HepG2 (cell line): ENCODE results near the gene RNF123. TPM values are rescaled to one million over a fixed set of nuclear protein-coding genes. Genes with fewer than 3 reads are reported as not detected.

Experiments used
- ATRX ChIP-seq: sonication (generic); formaldehyde crosslinking; IDR thresholded peaks from 2 replicates; pipeline ENCODE4 v1.4.0; 2020; ENCODE audit warnings: missing genetic modification reagents, borderline replicate concordance
- CREB3 ChIP-seq: sonication (generic); formaldehyde crosslinking; IDR thresholded peaks from 2 replicates; pipeline ENCODE4 v1.5.0; 2020; ENCODE audit warnings: missing genetic modification reagents
- E2F2 ChIP-seq: sonication (generic); formaldehyde crosslinking; IDR thresholded peaks from 2 replicates; pipeline ENCODE4 v1.4.0; 2020; ENCODE audit warnings: missing genetic modification reagents, borderline replicate concordance
- HOXA5 ChIP-seq: sonication (generic); formaldehyde crosslinking; IDR thresholded peaks from 2 replicates; pipeline ENCODE4 v1.4.0; 2020; ENCODE audit warnings: missing genetic modification reagents
- NR2F6 ChIP-seq, 2 experiments: IDR thresholded peaks; 2 replicates each; pipeline ENCODE4 v1.6.1; 2016; ENCODE audit warnings: antibody characterized with exemption in 1 of 2, mild to moderate bottlenecking in 1 of 2
- POGK ChIP-seq: sonication (generic); formaldehyde crosslinking; conservative IDR thresholded peaks from 2 replicates; pipeline ENCODE4 v1.8.0; 2022; ENCODE audit warnings: mild to moderate bottlenecking, moderate library complexity, missing genetic modification reagents
- RFX5 ChIP-seq: IDR thresholded peaks from 2 replicates; pipeline ENCODE4 v1.6.1; 2011; ENCODE audit warnings: low read depth, low read length, improper control_type of control experiment
- ZFP41 ChIP-seq: sonication (generic); formaldehyde crosslinking; IDR thresholded peaks from 2 replicates; pipeline ENCODE4 v1.4.0; 2020; ENCODE audit warnings: mild to moderate bottlenecking, missing genetic modification reagents, borderline replicate concordance
- ZMYM3 ChIP-seq: sonication (generic); formaldehyde crosslinking; IDR thresholded peaks from 2 replicates; pipeline ENCODE4 v1.5.1; 2020; ENCODE audit warnings: mild to moderate bottlenecking, missing genetic modification reagents
- ZNF318 ChIP-seq: sonication (generic); formaldehyde crosslinking; IDR thresholded peaks from 2 replicates; pipeline ENCODE4 v1.4.0; 2020; ENCODE audit warnings: mild to moderate bottlenecking, missing genetic modification reagents
- ZNF530 ChIP-seq: sonication (generic); formaldehyde crosslinking; IDR thresholded peaks from 2 replicates; pipeline ENCODE4 v1.5.0; 2020; ENCODE audit warnings: low read depth, mild to moderate bottlenecking, missing genetic modification reagents
- ZNF569 ChIP-seq: sonication (generic); formaldehyde crosslinking; IDR thresholded peaks from 2 replicates; pipeline ENCODE4 v1.5.0; 2020; ENCODE audit warnings: mild to moderate bottlenecking, missing genetic modification reagents, moderate library complexity, borderline replicate concordance
- polyA plus RNA-seq, 8 experiments: library from polyadenylated mRNA; depleted of rRNA in 3 of 8; stranded (reverse) in 7 of 8; unstranded in 1 of 8; fragments of >200 nt; fragmentation: Illumina TruSeq in 4 of 8; extraction: Trizol in 4 of 8; gene quantifications; 2 replicates each; pipeline versions ENCODE4 v1.2.1 to v1.2.3, GENCODE V29; 2011 to 2016; ENCODE audit warnings: low read depth in 4 of 8, missing spikeins in 1 of 8, mixed read lengths in 1 of 8; ENCODE audit not compliant: insufficient read depth in 1 of 8
- total RNA-seq, 5 experiments: library from RNA; depleted of rRNA; stranded (reverse); fragments of >200 nt; fragmentation: Illumina TruSeq; extraction: Trizol; gene quantifications; 2 replicates each; pipeline ENCODE4 v1.2.3, GENCODE V29; 2016; ENCODE audit warnings: low read depth in 1 of 5
- TF ChIP-seq, protein P1 (sequence below): sonication (generic); formaldehyde crosslinking; IDR thresholded peaks from 2 replicates; pipeline ENCODE4 v1.9.0; 2021; ENCODE audit warnings: missing genetic modification reagents, mild to moderate bottlenecking, borderline replicate concordance

Gene RNF123
- total and polyA plus RNA-seq, 2 of the 13 experiments (the other 11 are each of a cell fraction or from before 2014, with no cell fraction given) = 29.9 to 82.2 TPM

GRCh38 chr3:49671291-49672288 is 17.8 kb upstream of the RNF123 start (continued):
- TF ChIP-seq, protein P1, sequence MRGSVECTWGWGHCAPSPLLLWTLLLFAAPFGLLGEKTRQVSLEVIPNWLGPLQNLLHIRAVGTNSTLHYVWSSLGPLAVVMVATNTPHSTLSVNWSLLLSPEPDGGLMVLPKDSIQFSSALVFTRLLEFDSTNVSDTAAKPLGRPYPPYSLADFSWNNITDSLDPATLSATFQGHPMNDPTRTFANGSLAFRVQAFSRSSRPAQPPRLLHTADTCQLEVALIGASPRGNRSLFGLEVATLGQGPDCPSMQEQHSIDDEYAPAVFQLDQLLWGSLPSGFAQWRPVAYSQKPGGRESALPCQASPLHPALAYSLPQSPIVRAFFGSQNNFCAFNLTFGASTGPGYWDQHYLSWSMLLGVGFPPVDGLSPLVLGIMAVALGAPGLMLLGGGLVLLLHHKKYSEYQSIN = no peak
- TF ChIP-seq POGK (CRISPR knock-in tag) = no peak
- no peak for TF ChIP-seq ZNF530
- no peak for TF ChIP-seq RFX5
- peak; percentile 66 for TF ChIP-seq NR2F6 (IDR thresholded peaks at IDR 0.05)
- TF ChIP-seq NR2F6 (CRISPR knock-in tag; IDR thresholded peaks at IDR 0.05) = peak; percentile 82
- no peak for TF ChIP-seq ZNF569 (CRISPR knock-in tag)
- 0 out of 2 replicates have a peak, but pooled peaks have one; percentile 41 for TF ChIP-seq ZMYM3 (CRISPR knock-in tag)
- no peak for TF ChIP-seq HOXA5 (CRISPR knock-in tag)
- no peak for TF ChIP-seq CREB3
- TF ChIP-seq ATRX (CRISPR knock-in tag) = no peak
- no peak for TF ChIP-seq E2F2 (CRISPR knock-in tag)
- TF ChIP-seq ZFP41 (CRISPR knock-in tag) = no peak
- TF ChIP-seq ZNF318 (CRISPR knock-in tag) = no peak
